Esophagus muscularis mucosa (tissue), 4 donors: ENCODE results near the gene IGFBP7. TPM values are rescaled to one million over a fixed set of nuclear protein-coding genes. Genes with fewer than 3 reads are reported as not detected.
A peak's percentile ranks its signal among the peaks of the same experiment; 100 is the strongest.

Source experiments
- DNase-seq: peaks from one replicate; pipeline ENCODE4 v3.0.0-alpha.2; 2017; ENCODE audit errors: extremely low spot score
- H3K27ac ChIP-seq, 4 donors: fragments of 200-600 bp; sonication (generic); replicated peaks in 1 of 4; 1 replicate in 3 of 4; 2 replicates in 1 of 4; pipeline ENCODE4 v1.5.1; 2016 to 2019; ENCODE audit warnings: mild to moderate bottlenecking in 1 of 4
- H3K27me3 ChIP-seq, 4 donors: fragments of 200-600 bp; sonication (generic); one replicate each; pipeline versions ENCODE4 v1.5.1 to v1.6.0; 2016 to 2019
- H3K36me3 ChIP-seq, 4 donors: fragments of 200-600 bp; sonication (generic); one replicate each; pipeline ENCODE4 v1.5.1; 2016 to 2019
- H3K4me1 ChIP-seq, 4 donors: fragments of 200-600 bp; sonication (generic); one replicate each; pipeline ENCODE4 v1.5.1; 2016 to 2019
- H3K4me3 ChIP-seq, 4 donors: fragments of 200-600 bp; sonication (generic); 1 replicate in 2 of 4; 2 replicates in 2 of 4; pipeline ENCODE4 v1.5.1; 2016 to 2019; ENCODE audit warnings: mild to moderate bottlenecking in 4 of 4, moderate library complexity in 1 of 4
- H3K9me3 ChIP-seq, 4 donors: fragments of 200-600 bp; sonication (generic); 1 replicate in 3 of 4; 2 replicates in 1 of 4; pipeline ENCODE4 v1.5.1; 2016 to 2019
- EP300 ChIP-seq: sonication (generic); formaldehyde crosslinking; IDR thresholded peaks from one replicate; pipeline ENCODE4 v1.6.1; 2017; ENCODE audit warnings: antibody characterized with exemption
- POLR2A ChIP-seq: fragments of 450-650 bp; IDR thresholded peaks from one replicate; pipeline ENCODE4 v1.6.1; 2017; ENCODE audit warnings: antibody characterized with exemption, moderate library complexity, mild to moderate bottlenecking, low read depth
- POLR2AphosphoS5 ChIP-seq, 2 donors: sonication (generic); formaldehyde crosslinking; IDR thresholded peaks; one replicate each; pipeline ENCODE4 v1.6.1; 2017; ENCODE audit warnings: antibody characterized with exemption in 2 of 2
- WGBS: methylation state at CpG from one replicate; pipeline ENCODE4 v1.1.5; 2018; 5-methylcytosine and 5-hydroxymethylcytosine counted together
- intact Hi-C: fragments of 100-400 bp; cut with DNase I; formaldehyde crosslinking; loops from one replicate; pipeline ENCODE4 v1.15.1; 2023
- total RNA-seq, 4 donors: library from RNA; depleted of rRNA; stranded (reverse); fragments of >200 nt; gene quantifications; one replicate each; pipeline versions ENCODE4 v1.1.0 to v1.2.1, GENCODE V29; 2016
- TF ChIP-seq, protein P1 (sequence below), 3 experiments: fragments of 200-600 bp in 2 of 3; fragments of 450-650 bp in 1 of 3; sonication (generic) in 2 of 3; IDR thresholded peaks; one replicate each; pipeline ENCODE4 v1.5.1; 2017 to 2019; ENCODE audit warnings: antibody characterized with exemption in 3 of 3, mild to moderate bottlenecking in 2 of 3, moderate library complexity in 1 of 3

Gene IGFBP7
- total RNA-seq, 4 donors from 2014 or later, result 712 to 1,070 (median 762) TPM

DNA sequence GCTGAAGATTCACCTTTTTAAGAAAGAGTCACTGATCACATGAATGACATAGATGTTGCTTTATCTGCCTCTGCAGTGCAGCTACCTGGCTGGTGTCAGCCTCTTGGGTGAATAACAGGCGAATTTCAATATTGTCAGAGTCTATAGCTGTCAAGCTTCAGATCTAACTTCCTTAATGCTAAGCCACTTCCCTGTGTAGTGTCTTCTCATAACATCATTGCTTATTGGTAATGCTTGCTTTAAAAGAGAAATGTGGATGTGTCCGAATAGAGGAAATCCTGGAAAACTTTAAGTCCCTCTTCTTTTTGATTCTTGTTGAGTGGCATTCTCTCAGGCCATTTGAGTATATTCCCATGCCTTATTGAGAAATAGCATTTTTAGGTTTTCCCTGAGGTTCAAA, 7.3 kb upstream of the IGFBP7 start:
- TF ChIP-seq, protein P1, sequence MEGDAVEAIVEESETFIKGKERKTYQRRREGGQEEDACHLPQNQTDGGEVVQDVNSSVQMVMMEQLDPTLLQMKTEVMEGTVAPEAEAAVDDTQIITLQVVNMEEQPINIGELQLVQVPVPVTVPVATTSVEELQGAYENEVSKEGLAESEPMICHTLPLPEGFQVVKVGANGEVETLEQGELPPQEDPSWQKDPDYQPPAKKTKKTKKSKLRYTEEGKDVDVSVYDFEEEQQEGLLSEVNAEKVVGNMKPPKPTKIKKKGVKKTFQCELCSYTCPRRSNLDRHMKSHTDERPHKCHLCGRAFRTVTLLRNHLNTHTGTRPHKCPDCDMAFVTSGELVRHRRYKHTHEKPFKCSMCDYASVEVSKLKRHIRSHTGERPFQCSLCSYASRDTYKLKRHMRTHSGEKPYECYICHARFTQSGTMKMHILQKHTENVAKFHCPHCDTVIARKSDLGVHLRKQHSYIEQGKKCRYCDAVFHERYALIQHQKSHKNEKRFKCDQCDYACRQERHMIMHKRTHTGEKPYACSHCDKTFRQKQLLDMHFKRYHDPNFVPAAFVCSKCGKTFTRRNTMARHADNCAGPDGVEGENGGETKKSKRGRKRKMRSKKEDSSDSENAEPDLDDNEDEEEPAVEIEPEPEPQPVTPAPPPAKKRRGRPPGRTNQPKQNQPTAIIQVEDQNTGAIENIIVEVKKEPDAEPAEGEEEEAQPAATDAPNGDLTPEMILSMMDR (IDR thresholded peaks at IDR 0.05), result no peak
- no peak for TF ChIP-seq POLR2AphosphoS5 (IDR thresholded peaks at IDR 0.05)
- no peak for TF ChIP-seq POLR2A
- no peak for TF ChIP-seq EP300
- H3K27ac ChIP-seq, result peak overlapping the region in 3 of 4 donors; percentile 83 to 87 (median 85)
- intact Hi-C loops, result no loop called here
- no peak for DNase-seq
- WGBS, result 72% methylated on average over 2 of the region's 2 CpGs
- H3K4me3 ChIP-seq, result no peak overlapping the region
- H3K36me3 ChIP-seq, result no peaks in the 10 kb centered on the region
- no peaks in the 10 kb centered on the region for H3K27me3 ChIP-seq
- peaks cover 20 to 38% (median 23%) of the 10 kb centered on the region in 4 donors for H3K4me1 ChIP-seq
- no peaks in the 10 kb centered on the region for H3K9me3 ChIP-seq

DNA sequence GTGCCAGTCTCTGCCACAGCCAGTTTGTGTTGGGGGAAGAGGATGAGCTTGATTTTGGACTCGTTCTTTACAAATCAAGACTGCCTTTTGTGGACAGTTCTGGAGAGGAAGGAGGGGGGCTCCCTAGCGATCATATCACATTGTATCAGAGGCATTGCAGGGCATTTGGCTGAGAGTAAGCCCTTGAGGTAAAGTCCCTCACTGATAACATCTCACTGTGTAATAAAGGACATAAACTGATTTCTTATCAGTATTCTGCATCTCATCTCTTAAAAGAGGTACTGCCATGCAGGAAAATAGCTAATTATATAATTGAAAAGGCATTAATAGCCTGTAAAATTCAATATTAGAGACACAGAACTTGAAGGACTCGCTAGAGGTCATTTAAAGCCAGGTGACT, 6.1 kb upstream of the IGFBP7 start:
- no peak overlapping the region for H3K27ac ChIP-seq
- no peaks in the 10 kb centered on the region for H3K27me3 ChIP-seq
- no peak for TF ChIP-seq POLR2AphosphoS5 (IDR thresholded peaks at IDR 0.05)
- TF ChIP-seq, protein P1 (IDR thresholded peaks at IDR 0.05), result no peak
- no peak for TF ChIP-seq POLR2A
- TF ChIP-seq EP300, result no peak
- DNase-seq, result no peak
- no peaks in the 10 kb centered on the region for H3K36me3 ChIP-seq
- H3K9me3 ChIP-seq, result no peaks in the 10 kb centered on the region
- peaks cover 29 to 51% (median 33%) of the 10 kb centered on the region in 4 donors for H3K4me1 ChIP-seq
- H3K4me3 ChIP-seq, result no peak overlapping the region
- intact Hi-C loops, result no loop called here
- WGBS, result 77% methylated on average over 3 of the region's 3 CpGs

DNA sequence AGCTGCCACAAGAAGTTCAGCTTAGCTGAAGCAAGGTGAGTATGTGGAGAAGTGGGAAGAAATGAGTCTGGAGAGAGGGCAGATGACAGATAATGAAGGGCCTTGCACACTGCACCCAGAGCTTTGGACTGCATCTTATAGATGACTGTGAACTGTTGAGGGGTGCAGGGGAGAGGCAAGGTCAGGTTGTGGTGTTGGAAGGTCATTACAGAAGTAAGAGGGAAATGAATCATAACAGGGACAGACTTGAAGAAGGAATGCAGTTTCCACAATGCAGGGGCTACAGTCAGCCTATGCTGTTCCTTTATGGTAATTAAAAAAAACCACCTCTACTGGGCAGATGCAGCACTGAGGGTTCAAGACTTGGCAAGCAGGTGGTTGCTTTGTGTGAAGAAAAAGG, 4.8 kb upstream of the IGFBP7 start:
- no peaks in the 10 kb centered on the region for H3K9me3 ChIP-seq
- H3K27me3 ChIP-seq, result no peaks in the 10 kb centered on the region
- H3K4me1 ChIP-seq, result peaks cover 30 to 62% (median 39%) of the 10 kb centered on the region in 4 donors
- no peaks in the 10 kb centered on the region for H3K36me3 ChIP-seq
- no peak for TF ChIP-seq EP300
- no peak for TF ChIP-seq POLR2AphosphoS5 (IDR thresholded peaks at IDR 0.05)
- TF ChIP-seq POLR2A, result no peak
- TF ChIP-seq, protein P1 (IDR thresholded peaks at IDR 0.05), result no peak
- no peak overlapping the region for H3K4me3 ChIP-seq
- intact Hi-C loops, result loop anchor here (5.0 kb wide), 1 partner anchor 78 kb away; no protein-coding TSS in a partner anchor
- H3K27ac ChIP-seq, result no peak overlapping the region
- no peak for DNase-seq

DNA sequence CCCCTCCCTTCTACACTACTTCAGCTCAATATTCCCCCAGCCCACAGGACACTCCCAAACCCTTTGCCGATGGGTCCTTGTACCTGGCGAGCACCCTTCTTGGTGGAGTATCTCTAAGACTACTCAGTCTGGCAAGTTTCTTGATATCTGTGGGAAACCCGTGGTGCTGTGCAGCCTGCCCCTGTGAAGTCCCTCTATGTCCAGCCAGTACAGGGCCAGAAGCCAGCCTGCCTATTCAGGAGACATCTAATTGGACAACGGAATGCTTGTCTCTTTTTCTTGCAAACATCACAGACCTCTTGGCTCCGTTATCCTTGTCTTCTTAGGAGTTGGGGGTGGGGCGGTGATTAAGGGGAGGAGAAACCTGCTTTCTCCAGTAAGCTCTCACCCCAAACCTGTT, 3.7 kb upstream of the IGFBP7 start:
- TF ChIP-seq, protein P1 (IDR thresholded peaks at IDR 0.05), result no peak
- TF ChIP-seq POLR2AphosphoS5 (IDR thresholded peaks at IDR 0.05) (no peak), EP300 (no peak), POLR2A (no peak)
- Histone ChIP-seq H3K9me3 (no peaks in the 10 kb centered on the region), H3K4me3 (no peak overlapping the region), H3K27ac (no peak overlapping the region), H3K4me1 (peaks cover 23 to 56% (median 32%) of the 10 kb centered on the region in 4 donors), H3K36me3 (no peaks in the 10 kb centered on the region), H3K27me3 (no peaks in the 10 kb centered on the region)
- 66% methylated on average over 6 of the region's 6 CpGs for WGBS
- no peak for DNase-seq
- intact Hi-C loops, result loop anchor here (5.0 kb wide), 1 partner anchor 77 kb away; no protein-coding TSS in a partner anchor
